Prostate gland (tissue), 2 donors: ENCODE results near the gene LARGE1. TPM values are rescaled to one million over a fixed set of nuclear protein-coding genes. Genes with fewer than 3 reads are reported as not detected.

ENCODE experiments used
- DNase-seq: peaks from one replicate; pipeline ENCODE4 v3.0.0-alpha.2; 2019; ENCODE audit warnings: low spot score
- H3K27ac ChIP-seq, 2 donors: fragments of 200-600 bp; sonication (generic); 2 replicates each; pipeline ENCODE4 v1.5.1; 2017 to 2019
- H3K27me3 ChIP-seq: fragments of 200-600 bp; sonication (generic); replicated peaks from 2 replicates; pipeline ENCODE4 v1.5.1; 2019; ENCODE audit not compliant: insufficient read depth
- H3K36me3 ChIP-seq, 2 donors: fragments of 200-600 bp; sonication (generic); 1 replicate in 1 of 2; 2 replicates in 1 of 2; pipeline versions ENCODE4 v1.5.1 to v1.8.1; 2017 to 2019
- H3K4me1 ChIP-seq: fragments of 200-600 bp; sonication (generic); replicated peaks from 2 replicates; pipeline ENCODE4 v1.5.1; 2019
- H3K4me3 ChIP-seq, 2 donors: fragments of 200-600 bp; sonication (generic); 2 replicates each; pipeline ENCODE4 v1.5.1; 2017 to 2019
- H3K9me3 ChIP-seq: fragments of 200-600 bp; sonication (generic); 2 replicates; pipeline ENCODE4 v1.5.1; 2017
- CTCF ChIP-seq, 4 experiments: fragments of 200-600 bp in 2 of 4; fragments of 450-650 bp in 2 of 4; sonication (generic) in 2 of 4; IDR thresholded peaks; 1 replicate in 3 of 4; 2 replicates in 1 of 4; pipeline ENCODE4 v1.5.1; 2016 to 2019; ENCODE audit warnings: antibody characterized with exemption in 4 of 4, mild to moderate bottlenecking in 2 of 4, moderate library complexity in 2 of 4
- POLR2A ChIP-seq: fragments of 450-650 bp; IDR thresholded peaks from one replicate; pipeline ENCODE4 v1.6.1; 2016; ENCODE audit warnings: antibody characterized with exemption, mild to moderate bottlenecking
- POLR2AphosphoS5 ChIP-seq: sonication (generic); formaldehyde crosslinking; IDR thresholded peaks from one replicate; pipeline ENCODE4 v1.6.1; 2017; ENCODE audit warnings: antibody characterized with exemption
- WGBS: methylation state at CpG from one replicate; pipeline ENCODE4 v1.1.5; 2018; 5-methylcytosine and 5-hydroxymethylcytosine counted together
- intact Hi-C: fragments of 100-400 bp; cut with DNase I; formaldehyde crosslinking; loops from one replicate; pipeline ENCODE4 v1.14.2; 2022
- total RNA-seq, 2 donors: library from RNA; depleted of rRNA; stranded (reverse); fragments of >200 nt; gene quantifications; one replicate each; pipeline ENCODE4 v1.1.0, GENCODE V29; 2016

The LARGE1 gene
- total RNA-seq, 2 donors from 2014 or later = 18.6 to 37.4 TPM

DNA sequence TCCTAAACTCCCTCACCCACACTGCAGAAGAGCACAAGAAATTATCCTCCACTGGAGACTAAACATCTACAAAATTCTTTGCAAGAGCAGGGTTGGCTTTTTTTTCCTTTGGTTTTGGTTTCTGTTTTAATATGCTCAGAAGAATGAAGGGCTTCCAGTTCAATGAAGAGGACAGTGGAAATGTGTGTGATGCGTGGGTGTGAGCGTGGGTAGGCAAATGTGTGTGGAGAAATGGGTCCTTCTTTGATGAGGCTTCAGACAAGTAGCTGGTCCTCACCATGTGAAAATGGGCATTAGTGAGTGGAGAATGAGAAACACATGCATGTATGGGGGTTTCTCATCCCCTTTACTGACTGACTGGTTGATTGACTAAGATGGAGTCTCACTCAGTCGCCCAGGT lies 598.8 kb downstream of the LARGE1 start:
- DNase-seq = no peak
- intact Hi-C loops = no loop called here
- Histone ChIP-seq H3K27me3 (no peaks in the 10 kb centered on the region), H3K9me3 (no peaks in the 10 kb centered on the region), H3K4me3 (no peak overlapping the region), H3K4me1 (no peaks in the 10 kb centered on the region), H3K36me3 (no peaks in the 10 kb centered on the region), H3K27ac (no peak overlapping the region)
- no peak for TF ChIP-seq CTCF (IDR thresholded peaks at IDR 0.05)
- no peak for TF ChIP-seq POLR2AphosphoS5
- TF ChIP-seq POLR2A = no peak
- WGBS = 78% methylated on average over 3 of the region's 3 CpGs

- intact Hi-C loops = no loop called here
- no peaks in the 10 kb centered on the region for H3K27me3 ChIP-seq
- H3K9me3 ChIP-seq = no peaks in the 10 kb centered on the region
- H3K27ac ChIP-seq = no peak overlapping the region
- DNase-seq = no peak
- H3K4me3 ChIP-seq = no peak overlapping the region
- no peak for TF ChIP-seq CTCF (IDR thresholded peaks at IDR 0.05)
- no peak for TF ChIP-seq POLR2AphosphoS5
- no peak for TF ChIP-seq POLR2A
- H3K36me3 ChIP-seq = no peaks in the 10 kb centered on the region
- no peaks in the 10 kb centered on the region for H3K4me1 ChIP-seq
- 92% methylated on average over 15 of the region's 15 CpGs for WGBS
Observed at GRCh38 chr22:33315954-33316353, 604.3 kb downstream of the LARGE1 start.

DNA sequence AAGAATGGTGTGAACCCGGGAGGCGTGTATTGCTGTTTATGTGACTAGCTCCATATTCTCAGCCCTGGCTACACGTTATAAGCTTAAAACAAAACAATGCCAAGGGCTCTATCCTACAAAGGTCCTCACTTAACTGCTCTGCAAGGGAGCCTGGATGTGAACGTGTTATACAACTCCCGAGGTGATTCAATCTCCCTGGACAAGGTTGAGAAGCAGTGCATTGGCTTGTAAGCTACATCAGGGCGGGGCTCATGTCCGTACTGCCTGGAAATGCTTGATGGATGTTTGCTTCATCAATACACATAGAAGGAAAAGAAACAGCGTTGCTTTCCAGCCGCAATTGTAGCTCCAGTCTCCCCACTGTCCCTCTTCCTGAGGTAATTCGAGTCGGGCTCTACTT lies 605.2 kb downstream of the LARGE1 start:
- H3K36me3 ChIP-seq = no peaks in the 10 kb centered on the region
- TF ChIP-seq CTCF (IDR thresholded peaks at IDR 0.05) = no peak
- no peak for TF ChIP-seq POLR2AphosphoS5
- TF ChIP-seq POLR2A = no peak
- H3K27ac ChIP-seq = no peak overlapping the region
- DNase-seq = no peak
- no peaks in the 10 kb centered on the region for H3K9me3 ChIP-seq
- no peaks in the 10 kb centered on the region for H3K27me3 ChIP-seq
- 96% methylated on average over 11 of the region's 11 CpGs for WGBS
- H3K4me3 ChIP-seq = no peak overlapping the region
- intact Hi-C loops = no loop called here
- H3K4me1 ChIP-seq = no peaks in the 10 kb centered on the region

DNA sequence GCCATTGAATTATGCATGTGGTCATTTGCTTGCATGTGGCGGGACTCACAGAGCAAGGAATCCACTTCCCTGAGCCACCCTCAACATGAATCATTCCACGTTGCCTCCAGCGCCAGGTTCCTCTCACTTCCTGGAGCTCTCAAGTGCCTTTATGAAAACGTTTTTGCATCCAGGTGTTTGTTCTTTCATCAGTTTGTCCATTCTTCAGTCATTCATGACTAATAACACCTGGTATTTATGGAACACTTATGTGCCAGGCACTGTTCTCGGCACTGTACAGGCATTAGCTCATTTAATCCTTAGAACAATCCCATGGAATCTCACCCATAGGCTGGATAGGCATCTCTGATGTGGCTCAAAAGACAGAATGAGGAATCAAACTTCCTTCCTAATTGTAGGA lies 606.0 kb downstream of the LARGE1 start:
- no peak for DNase-seq
- 81% methylated on average over 5 of the region's 5 CpGs for WGBS
- Histone ChIP-seq H3K27ac (no peak overlapping the region), H3K4me1 (no peaks in the 10 kb centered on the region), H3K9me3 (no peaks in the 10 kb centered on the region), H3K27me3 (no peaks in the 10 kb centered on the region), H3K4me3 (no peak overlapping the region), H3K36me3 (no peaks in the 10 kb centered on the region)
- TF ChIP-seq POLR2A (no peak), POLR2AphosphoS5 (no peak), CTCF (IDR thresholded peaks at IDR 0.05) (no peak)
- intact Hi-C loops = no loop called here

DNA sequence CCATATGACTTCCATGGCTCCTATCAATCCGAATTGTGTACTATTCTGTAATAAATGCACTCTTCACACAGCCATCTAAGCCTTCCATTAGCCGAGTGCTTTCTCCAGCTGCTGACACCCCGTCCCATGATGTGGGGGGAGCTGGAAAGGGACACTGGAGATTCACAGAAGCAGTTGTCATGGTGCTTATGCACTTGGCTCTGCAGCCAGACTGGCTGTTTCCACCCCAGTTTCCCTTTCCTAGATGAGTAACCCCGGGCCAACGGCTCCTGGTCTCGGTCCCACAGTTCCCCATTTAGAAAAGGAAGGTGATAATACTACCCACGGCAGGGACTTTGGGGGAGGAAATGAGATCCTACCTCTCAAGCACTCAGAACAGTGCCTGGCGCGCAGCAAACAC lies 617.2 kb downstream of the LARGE1 start:
- H3K9me3 ChIP-seq = no peaks in the 10 kb centered on the region
- DNase-seq = no peak
- TF ChIP-seq POLR2AphosphoS5 = no peak
- no peak for TF ChIP-seq POLR2A
- no peak for TF ChIP-seq CTCF (IDR thresholded peaks at IDR 0.05)
- H3K36me3 ChIP-seq = no peaks in the 10 kb centered on the region
- H3K4me3 ChIP-seq = no peak overlapping the region
- H3K4me1 ChIP-seq = peaks cover 8% of the 10 kb centered on the region
- no peak overlapping the region for H3K27ac ChIP-seq
- intact Hi-C loops = loop anchor here (2.0 to 10.0 kb wide), 4 partner anchors 212 to 809 kb away; partner anchors contain the start of gene LARGE1
- H3K27me3 ChIP-seq = no peaks in the 10 kb centered on the region
- WGBS = 56% methylated on average over 9 of the region's 9 CpGs
